DMS153 treated with DMSO at 0.1 percent for 48 hours (cell line): Measurements from ENCODE around the gene EPB41L4B.

Experiments
- DNase-seq: peaks from one replicate; lab custom pipeline; 2025; ENCODE audit not compliant: unreplicated experiment; lab: John Stamatoyannopoulos, UW

EPB41L4B gene

DNA sequence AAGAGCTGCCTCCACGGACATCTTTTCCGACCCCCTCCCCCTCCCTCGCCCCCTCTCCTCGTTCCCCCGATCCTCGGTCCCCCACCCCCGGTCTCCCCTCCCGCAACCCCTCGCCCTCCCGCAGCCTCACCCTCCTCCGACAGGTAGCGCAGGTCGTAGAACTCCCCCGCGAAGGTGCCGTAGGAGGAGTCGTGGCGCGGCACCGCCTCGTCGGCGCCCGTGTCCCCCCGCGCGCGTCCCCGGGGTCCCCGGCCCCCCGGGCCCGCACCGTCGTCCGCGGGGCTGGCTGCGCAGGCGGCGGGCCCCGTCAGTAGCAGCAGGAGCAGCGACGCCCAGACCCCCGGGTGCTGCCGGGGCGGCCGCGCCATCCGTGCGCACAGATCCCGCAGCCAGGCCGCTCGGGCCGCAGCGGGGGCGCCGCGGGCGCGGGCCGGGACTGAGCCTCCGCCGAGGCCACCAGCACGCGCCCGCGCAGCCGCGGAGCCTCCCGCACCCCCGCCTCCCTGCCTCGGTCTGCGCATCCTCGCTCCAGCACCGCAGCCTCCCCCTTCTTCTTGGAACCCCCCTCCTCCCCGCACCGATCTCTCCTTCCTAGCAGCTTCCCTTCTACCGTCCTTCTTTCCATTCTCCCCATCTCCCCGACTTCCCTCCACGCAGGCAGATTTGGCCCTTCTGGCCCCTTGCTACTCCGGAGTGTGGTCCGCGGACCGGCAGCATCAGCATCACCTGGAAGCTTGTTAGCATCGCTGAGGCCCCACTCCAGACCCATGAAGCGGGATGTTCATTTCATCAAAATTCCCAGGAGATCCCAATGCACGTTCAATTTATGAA is 153.9 kb downstream of the EPB41L4B start, which contains the start of gene FRRS1L:
FRRS1L (minus strand) TSS at position 479 of the 831 bp plus-strand sequence; CDS start at position 368, 111 bp downstream.
- no peak for DNase-seq

DNA sequence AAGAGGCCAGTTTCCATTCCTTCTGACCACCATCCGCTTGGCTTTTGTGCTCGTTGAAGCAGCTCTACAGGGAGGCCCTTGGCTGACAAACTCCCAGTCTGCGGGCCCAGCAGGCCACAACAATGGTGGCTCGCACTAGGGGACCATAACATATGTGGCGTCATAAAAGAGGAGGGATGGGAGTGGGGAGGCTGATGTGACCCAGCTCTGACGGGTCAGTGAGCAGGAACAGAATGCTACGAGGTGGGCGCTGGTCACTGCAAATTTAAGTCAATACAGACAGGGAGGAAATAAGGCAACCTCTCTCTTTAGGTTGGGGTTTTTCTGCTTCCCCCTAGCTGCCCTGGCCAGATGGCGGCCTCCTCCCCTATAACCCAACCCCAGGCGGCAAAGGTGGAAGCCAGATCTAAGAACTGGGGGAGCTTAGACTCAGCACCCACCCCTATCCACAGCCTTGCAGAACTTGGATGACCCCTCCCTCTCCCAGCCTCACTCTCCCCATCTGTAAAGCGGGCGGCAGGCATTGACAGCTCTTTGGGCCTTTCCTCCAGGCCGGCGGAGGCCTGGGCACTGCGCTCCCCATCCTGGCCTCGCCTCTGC is 154.6 kb downstream of the EPB41L4B start:
- no peak for DNase-seq

DNA sequence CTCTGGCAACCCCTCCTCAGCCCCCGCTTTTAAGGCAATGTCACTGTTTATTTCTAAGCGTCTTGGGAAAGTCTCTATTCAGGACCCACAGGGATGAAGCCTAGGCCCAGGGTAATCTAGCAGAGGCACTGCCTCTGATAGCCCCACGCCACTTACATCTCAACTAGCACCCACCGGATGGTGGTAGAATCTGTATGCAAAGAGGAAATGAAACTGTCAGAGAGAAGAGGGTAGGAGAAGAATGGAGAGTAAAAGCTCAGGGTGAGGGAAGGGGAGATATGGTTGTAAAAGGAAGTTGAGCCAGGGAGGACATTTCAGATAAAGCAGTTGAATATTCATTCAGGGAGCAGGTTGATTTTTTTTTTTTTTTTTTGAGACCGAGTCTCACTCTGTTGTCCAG is 156.8 kb downstream of the EPB41L4B start:
- no peak for DNase-seq

- no peak for DNase-seq
Measured at GRCh38 chr9:109163194-109163593, 157.7 kb downstream of the EPB41L4B start.

DNA sequence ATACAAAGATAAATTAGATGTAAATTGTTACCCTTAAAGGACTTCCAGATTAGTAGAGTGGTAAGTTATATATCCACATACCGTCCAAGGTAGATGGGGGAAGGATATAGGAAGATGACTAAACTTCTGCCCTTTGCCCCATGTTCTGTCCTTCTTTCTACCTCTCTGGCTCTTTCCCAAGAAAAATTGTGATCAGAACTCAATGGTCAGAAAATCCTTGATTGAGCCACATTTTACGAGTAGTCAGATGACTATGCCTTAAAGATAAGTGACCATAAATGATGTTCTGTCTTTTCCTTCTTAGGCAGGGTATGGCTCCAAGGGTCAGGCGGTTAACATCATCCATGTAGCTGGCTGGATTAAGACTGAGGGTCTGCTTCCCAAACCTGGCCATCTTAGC is 158.2 kb downstream of the EPB41L4B start:
- DNase-seq, result no peak

- DNase-seq, result no peak
Measured at GRCh38 chr9:109161471-109161870, 159.4 kb downstream of the EPB41L4B start.

GRCh38 chr9:109159583-109159982 is 161.3 kb downstream of the EPB41L4B start:
- DNase-seq, result no peak

DNA sequence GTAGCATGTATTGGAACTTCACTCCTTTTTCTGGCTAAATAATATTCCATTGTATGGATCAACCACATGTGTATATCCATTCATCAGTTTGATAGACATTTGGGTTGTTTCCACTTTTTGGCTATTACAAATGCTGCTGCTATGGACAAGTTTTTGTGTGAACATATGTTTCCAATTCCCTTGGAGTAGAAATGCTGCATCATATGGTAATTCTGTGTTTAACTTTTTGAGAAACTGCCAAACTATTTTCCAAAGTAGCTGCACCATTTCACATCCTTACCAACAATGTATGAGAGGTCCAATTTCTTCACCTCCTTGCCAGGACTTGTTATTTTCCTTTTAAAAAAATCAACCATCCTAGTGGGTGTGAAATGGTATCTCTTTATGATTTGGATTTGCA is 162.2 kb downstream of the EPB41L4B start:
- DNase-seq, result no peak

GRCh38 chr9:109156708-109157107 is 164.2 kb downstream of the EPB41L4B start:
- DNase-seq, result no peak

GRCh38 chr9:109150925-109151545 is 169.8 kb downstream of the EPB41L4B start:
- no peak for DNase-seq

DNA sequence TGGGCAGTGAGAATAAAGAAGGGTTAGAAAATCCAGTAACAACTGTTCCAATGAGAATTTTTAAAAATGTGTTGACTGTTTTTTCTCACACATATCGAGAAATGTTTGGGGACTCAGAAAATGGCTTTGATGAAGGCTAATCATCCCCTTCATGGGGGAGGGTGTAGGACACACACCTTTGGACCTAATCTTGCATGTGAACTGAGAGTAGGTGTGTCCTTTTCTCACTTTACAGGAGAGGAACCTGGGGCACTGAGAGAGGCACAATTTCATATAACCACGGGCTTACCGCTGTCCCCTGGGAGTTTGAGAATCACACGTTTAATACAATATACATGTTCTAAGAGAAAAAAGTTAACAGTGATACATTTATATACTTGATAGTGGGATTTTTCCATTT is 171.1 kb downstream of the EPB41L4B start:
- no peak for DNase-seq

DNA sequence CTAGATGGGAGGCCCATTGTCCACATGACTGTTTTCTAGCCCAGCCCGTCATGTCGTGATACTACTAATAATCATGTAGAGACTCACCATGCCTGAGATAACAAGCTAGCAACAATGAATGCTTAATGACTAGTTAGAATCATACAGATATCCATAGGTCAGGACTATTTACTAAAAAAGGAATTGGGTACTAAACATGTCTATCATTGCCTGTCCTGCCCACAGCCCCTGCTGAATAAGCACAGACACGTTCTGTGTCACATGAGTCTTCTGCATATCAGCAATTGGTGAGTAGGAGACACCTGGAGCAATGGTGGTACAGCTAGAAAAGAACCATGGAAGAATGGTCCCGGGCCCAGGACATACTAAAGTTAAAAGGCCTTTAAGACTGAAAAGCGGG is 171.8 kb downstream of the EPB41L4B start:
- no peak for DNase-seq

- no peak for DNase-seq
Measured at GRCh38 chr9:109145051-109145450, 175.8 kb downstream of the EPB41L4B start.

GRCh38 chr9:109143881-109144562 is 176.8 kb downstream of the EPB41L4B start:
- peak; percentile 6 for DNase-seq

GRCh38 chr9:109141375-109141774 is 179.5 kb downstream of the EPB41L4B start:
- DNase-seq, result no peak

GRCh38 chr9:109139851-109140250 is 181.0 kb downstream of the EPB41L4B start:
- no peak for DNase-seq

- no peak for DNase-seq
Measured at GRCh38 chr9:109138421-109138820, 182.4 kb downstream of the EPB41L4B start.

- no peak for DNase-seq
Measured at GRCh38 chr9:109134167-109134578, 186.7 kb downstream of the EPB41L4B start.

DNA sequence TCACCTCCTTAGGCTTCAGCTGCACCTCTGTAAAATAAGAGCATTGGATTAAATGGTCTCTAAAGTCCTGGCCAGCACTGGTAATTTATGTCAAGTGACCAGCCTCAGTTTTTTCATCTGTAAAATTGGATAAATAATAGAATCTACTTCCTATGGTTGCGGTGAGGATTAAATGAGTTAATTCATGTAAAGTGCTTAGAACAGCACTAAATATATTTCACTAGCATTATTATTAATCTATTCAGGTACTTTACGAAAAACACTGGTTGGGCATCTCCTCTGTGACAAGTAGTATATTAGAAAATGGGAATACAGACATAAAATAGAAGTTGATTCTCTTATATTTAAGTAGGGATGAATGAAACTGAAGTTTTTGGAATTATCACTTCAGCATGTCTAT is 187.3 kb downstream of the EPB41L4B start:
- no peak for DNase-seq

GRCh38 chr9:109132567-109133021 is 188.3 kb downstream of the EPB41L4B start:
- DNase-seq, result no peak

- no peak for DNase-seq
Measured at GRCh38 chr9:109129470-109130197, 191.2 kb downstream of the EPB41L4B start.
